ENCODE data around the gene OR2S2. TPM values are rescaled to one million over a fixed set of nuclear protein-coding genes. Genes with fewer than 3 reads are reported as not detected.

OR2S2 gene
- total RNA-seq, 2 experiments from 2014 or later, result not detected

GRCh38 chr9:35912791-35913400 is 45.1 kb downstream of the OR2S2 start:
- Mint-ChIP-seq H3K27ac (no peak overlapping the region), H3K4me1 (ENCODE audit: low read depth) (peaks cover 43% of the 10 kb centered on the region), H3K4me3 (no peak overlapping the region), H3K27me3 (no peaks in the 10 kb centered on the region), H3K9me3 (no peaks in the 10 kb centered on the region), H3K36me3 (ENCODE audit: low read depth) (no peaks in the 10 kb centered on the region)
- no peaks in the 10 kb centered on the region for H3K27me3 ChIP-seq (ENCODE audit: control insufficient read depth in 1 of 2, insufficient read depth in 2 of 2, low read length in 2 of 2)
- no peaks in the 10 kb centered on the region for H3K9me3 ChIP-seq (ENCODE audit: control insufficient read depth in 1 of 2, insufficient read depth in 1 of 2, low read length in 2 of 2)
- CTCF ChIA-PET, result no interaction called here
- H3K4me1 ChIP-seq (ENCODE audit: insufficient read depth, low read length), result peaks cover 55% of the 10 kb centered on the region
- DNase-seq (no peak), ATAC-seq (ENCODE audit: poor library complexity) (no peak)
- no peaks in the 10 kb centered on the region for H3K36me3 ChIP-seq (ENCODE audit: insufficient read depth, low read length)
- intact Hi-C loops (cut with DNase I, micrococcal nuclease), result no loop called here
- no peak overlapping the region for H3K27ac ChIP-seq (ENCODE audit: low read depth in 1 of 2, low read length in 2 of 2)
- POLR2A ChIA-PET, result no interaction called here
- no peak for TF ChIP-seq CTCF (IDR thresholded peaks at IDR 0.05)
- no peak overlapping the region for H3K4me3 ChIP-seq (ENCODE audit: low read length)

GRCh38 chr9:35911690-35912089 is 46.3 kb downstream of the OR2S2 start:
- DNase-seq (no peak), ATAC-seq (ENCODE audit: poor library complexity) (no peak)
- H3K27ac ChIP-seq (ENCODE audit: low read depth in 1 of 2, low read length in 2 of 2), result peak overlapping the region in 1 of 2 donors; percentile 78
- POLR2A ChIA-PET, result interaction anchor here (0.6 to 1.7 kb wide), 7 partner anchors 8 to 34 kb away, joined by 3 to 11 read pairs (median 5); no protein-coding TSS in a partner anchor
- H3K9me3 ChIP-seq (ENCODE audit: control insufficient read depth in 1 of 2, insufficient read depth in 1 of 2, low read length in 2 of 2), result no peaks in the 10 kb centered on the region
- H3K4me3 ChIP-seq (ENCODE audit: low read length), result no peak overlapping the region
- no peak overlapping the region for H3K4me3 Mint-ChIP-seq
- no peaks in the 10 kb centered on the region for H3K27me3 Mint-ChIP-seq
- H3K9me3 Mint-ChIP-seq, result no peaks in the 10 kb centered on the region
- H3K27me3 ChIP-seq (ENCODE audit: control insufficient read depth in 1 of 2, insufficient read depth in 2 of 2, low read length in 2 of 2), result no peaks in the 10 kb centered on the region
- no peaks in the 10 kb centered on the region for H3K36me3 Mint-ChIP-seq (ENCODE audit: low read depth)
- TF ChIP-seq CTCF (IDR thresholded peaks at IDR 0.05), result no peak
- peak overlapping the region; percentile 88 for H3K27ac Mint-ChIP-seq
- H3K4me1 ChIP-seq (ENCODE audit: insufficient read depth, low read length), result peaks cover 67% of the 10 kb centered on the region
- H3K36me3 ChIP-seq (ENCODE audit: insufficient read depth, low read length), result no peaks in the 10 kb centered on the region
- H3K4me1 Mint-ChIP-seq (ENCODE audit: low read depth), result peaks cover 52% of the 10 kb centered on the region
- intact Hi-C loops (cut with DNase I, micrococcal nuclease), result loop anchor here in 1 of 2 experiments (2.0 kb wide), 1 partner anchor 29 kb away; no protein-coding TSS in a partner anchor
- CTCF ChIA-PET, result interaction anchor here (0.6 to 1.5 kb wide), 5 partner anchors 8 to 97 kb away, joined by 3 to 9 read pairs (median 4); no protein-coding TSS in a partner anchor

GRCh38 chr9:35910613-35911359 is 47.2 kb downstream of the OR2S2 start:
- Mint-ChIP-seq H3K4me1 (ENCODE audit: low read depth) (peaks cover 57% of the 10 kb centered on the region), H3K36me3 (ENCODE audit: low read depth) (no peaks in the 10 kb centered on the region), H3K9me3 (no peaks in the 10 kb centered on the region), H3K27ac (peak overlapping the region; percentile 88), H3K4me3 (peak overlapping the region; percentile 50), H3K27me3 (no peaks in the 10 kb centered on the region)
- Histone ChIP-seq H3K27me3 (ENCODE audit: control insufficient read depth in 1 of 2, insufficient read depth in 2 of 2, low read length in 2 of 2) (no peaks in the 10 kb centered on the region), H3K36me3 (ENCODE audit: insufficient read depth, low read length) (no peaks in the 10 kb centered on the region), H3K4me1 (ENCODE audit: insufficient read depth, low read length) (peaks cover 73% of the 10 kb centered on the region), H3K27ac (ENCODE audit: low read depth in 1 of 2, low read length in 2 of 2) (peak overlapping the region; percentile 62 to 78), H3K4me3 (ENCODE audit: low read length) (no peak overlapping the region), H3K9me3 (ENCODE audit: control insufficient read depth in 1 of 2, insufficient read depth in 1 of 2, low read length in 2 of 2) (no peaks in the 10 kb centered on the region)
- peak; percentile 84 for ATAC-seq (ENCODE audit: poor library complexity)
- TF ChIP-seq CTCF (IDR thresholded peaks at IDR 0.05), result peak; percentile 56
- intact Hi-C loops (cut with DNase I, micrococcal nuclease), result loop anchor here in 1 of 2 experiments (2.0 kb wide), 1 partner anchor 30 kb away; no protein-coding TSS in a partner anchor
- peak in 12 of 14 experiments; percentile 27 to 79 (median 38) for DNase-seq
- ChIA-PET POLR2A (interaction anchor here (0.6 to 1.7 kb wide), 7 partner anchors 8 to 35 kb away, joined by 3 to 11 read pairs (median 5); no protein-coding TSS in a partner anchor), CTCF (interaction anchor here (0.6 to 1.5 kb wide), 5 partner anchors 9 to 98 kb away, joined by 3 to 9 read pairs (median 4); no protein-coding TSS in a partner anchor)
